ENCODE measurements around the gene PKP4.

PKP4 gene

DNA sequence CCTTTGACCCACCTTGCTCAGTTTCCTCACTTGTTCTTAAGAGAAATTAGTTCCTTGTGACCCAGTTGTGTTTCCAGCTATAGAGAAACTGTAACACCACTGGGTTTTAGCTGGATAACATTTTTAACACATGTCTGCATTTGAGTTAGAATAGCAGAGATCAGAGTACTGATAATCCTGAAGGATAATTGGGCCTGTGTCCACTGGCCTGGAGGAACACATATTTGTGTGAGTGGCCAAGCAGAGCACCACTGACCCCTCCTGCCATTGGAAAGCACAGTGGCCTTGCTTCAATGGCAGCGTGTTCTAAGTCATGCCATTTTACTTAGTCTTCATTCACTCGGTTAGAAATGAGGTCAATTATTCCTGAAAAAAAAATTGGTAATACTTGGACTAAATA is 42.6 kb downstream of the PKP4 start:
- H3K4me3 ChIP-seq (ENCODE audit: low read length): no peak overlapping the region
- TF ChIP-seq, protein P1, sequence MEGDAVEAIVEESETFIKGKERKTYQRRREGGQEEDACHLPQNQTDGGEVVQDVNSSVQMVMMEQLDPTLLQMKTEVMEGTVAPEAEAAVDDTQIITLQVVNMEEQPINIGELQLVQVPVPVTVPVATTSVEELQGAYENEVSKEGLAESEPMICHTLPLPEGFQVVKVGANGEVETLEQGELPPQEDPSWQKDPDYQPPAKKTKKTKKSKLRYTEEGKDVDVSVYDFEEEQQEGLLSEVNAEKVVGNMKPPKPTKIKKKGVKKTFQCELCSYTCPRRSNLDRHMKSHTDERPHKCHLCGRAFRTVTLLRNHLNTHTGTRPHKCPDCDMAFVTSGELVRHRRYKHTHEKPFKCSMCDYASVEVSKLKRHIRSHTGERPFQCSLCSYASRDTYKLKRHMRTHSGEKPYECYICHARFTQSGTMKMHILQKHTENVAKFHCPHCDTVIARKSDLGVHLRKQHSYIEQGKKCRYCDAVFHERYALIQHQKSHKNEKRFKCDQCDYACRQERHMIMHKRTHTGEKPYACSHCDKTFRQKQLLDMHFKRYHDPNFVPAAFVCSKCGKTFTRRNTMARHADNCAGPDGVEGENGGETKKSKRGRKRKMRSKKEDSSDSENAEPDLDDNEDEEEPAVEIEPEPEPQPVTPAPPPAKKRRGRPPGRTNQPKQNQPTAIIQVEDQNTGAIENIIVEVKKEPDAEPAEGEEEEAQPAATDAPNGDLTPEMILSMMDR (IDR thresholded peaks at IDR 0.05; ENCODE audit: insufficient read depth, low read depth, low read length, missing control alignments): no peak
- DNase-seq (ENCODE audit: low read depth): no peak

DNA sequence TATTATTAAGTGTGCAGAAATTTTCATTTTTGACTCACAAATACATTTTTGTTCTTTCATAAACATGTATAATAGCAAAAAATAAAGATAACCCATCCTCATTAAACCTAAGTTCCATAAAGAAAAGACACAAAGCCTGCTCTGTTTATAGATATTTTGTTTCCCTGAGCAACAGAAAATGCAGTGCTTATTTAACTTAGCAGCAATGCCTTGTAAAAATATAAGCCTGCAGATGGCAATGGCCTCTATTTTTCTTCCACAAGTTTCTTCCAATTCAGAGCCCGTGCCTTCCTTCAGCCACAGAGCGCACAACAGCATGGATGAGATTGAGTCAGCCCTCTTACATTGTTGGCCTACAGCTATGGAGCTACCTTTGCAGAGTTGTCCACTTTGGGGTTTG is 43.6 kb downstream of the PKP4 start:
- TF ChIP-seq, protein P1 (IDR thresholded peaks at IDR 0.05; ENCODE audit: insufficient read depth, low read depth, low read length, missing control alignments): no peak
- H3K4me3 ChIP-seq (ENCODE audit: low read length): no peak overlapping the region
- no peak for DNase-seq (ENCODE audit: low read depth)

DNA sequence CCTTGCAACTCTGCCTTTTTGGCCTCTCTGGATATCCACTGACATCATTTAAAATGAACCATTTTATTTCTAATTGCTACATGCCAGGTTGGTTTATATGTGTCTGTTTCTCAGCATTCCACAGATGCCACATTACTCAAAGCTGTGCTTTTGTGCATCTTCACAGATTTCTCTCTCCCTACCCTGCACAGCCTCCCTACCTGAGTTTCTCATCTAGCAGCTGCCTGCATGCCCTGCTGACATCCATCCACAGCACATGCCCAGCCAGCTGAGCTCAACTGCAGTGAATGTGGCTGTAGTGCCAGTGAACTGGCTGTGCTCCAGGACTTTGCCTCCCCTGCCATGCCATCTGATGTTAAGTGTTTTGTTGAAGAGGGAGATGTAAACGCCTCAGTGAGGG is 44.5 kb downstream of the PKP4 start:
- no peak overlapping the region for H3K4me3 ChIP-seq (ENCODE audit: low read length)
- TF ChIP-seq, protein P1 (IDR thresholded peaks at IDR 0.05; ENCODE audit: insufficient read depth, low read depth, low read length, missing control alignments): no peak
- DNase-seq (ENCODE audit: low read depth): no peak

DNA sequence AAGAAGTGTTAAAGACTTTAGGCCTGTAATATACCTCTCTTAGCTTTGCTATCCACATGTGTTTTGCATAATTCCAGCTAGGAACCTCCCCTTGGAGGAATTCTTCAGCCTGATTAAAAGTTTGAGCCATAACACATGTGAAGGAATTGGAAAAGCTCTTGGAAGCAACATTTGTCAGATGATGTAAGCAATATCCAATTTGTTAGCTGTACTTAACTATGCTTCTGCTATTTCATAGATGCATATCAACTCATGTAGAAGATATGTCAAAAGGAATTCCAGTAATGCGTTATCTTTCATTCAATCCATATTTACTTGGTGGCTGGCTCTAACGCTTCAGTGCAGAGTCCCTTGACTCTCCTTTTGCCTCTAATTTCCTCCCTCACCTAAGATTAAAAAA is 46.2 kb downstream of the PKP4 start:
- TF ChIP-seq, protein P1 (IDR thresholded peaks at IDR 0.05; ENCODE audit: insufficient read depth, low read depth, low read length, missing control alignments): no peak
- DNase-seq (ENCODE audit: low read depth): no peak
- no peak overlapping the region for H3K4me3 ChIP-seq (ENCODE audit: low read length)

DNA sequence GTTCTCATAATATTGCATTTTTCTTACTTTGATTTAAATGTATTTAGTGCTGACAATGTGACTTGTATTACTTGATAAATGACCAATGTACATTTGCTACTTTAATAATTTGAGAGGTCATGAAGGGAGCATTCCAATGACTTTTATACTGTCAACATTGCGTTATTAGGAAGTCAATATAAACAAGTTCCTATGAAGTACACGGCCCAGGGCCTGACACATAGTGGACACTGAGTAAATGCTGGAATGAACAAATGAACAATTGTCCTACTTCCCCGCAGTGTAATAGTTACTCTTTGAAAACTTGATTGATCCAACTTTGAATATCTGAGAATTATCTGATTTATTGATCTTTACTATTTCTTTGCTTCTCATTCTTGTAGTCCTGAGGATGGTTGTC is 47.3 kb downstream of the PKP4 start:
- no peak overlapping the region for H3K4me3 ChIP-seq (ENCODE audit: low read length)
- TF ChIP-seq, protein P1 (IDR thresholded peaks at IDR 0.05; ENCODE audit: insufficient read depth, low read depth, low read length, missing control alignments): no peak
- DNase-seq (ENCODE audit: low read depth): no peak

DNA sequence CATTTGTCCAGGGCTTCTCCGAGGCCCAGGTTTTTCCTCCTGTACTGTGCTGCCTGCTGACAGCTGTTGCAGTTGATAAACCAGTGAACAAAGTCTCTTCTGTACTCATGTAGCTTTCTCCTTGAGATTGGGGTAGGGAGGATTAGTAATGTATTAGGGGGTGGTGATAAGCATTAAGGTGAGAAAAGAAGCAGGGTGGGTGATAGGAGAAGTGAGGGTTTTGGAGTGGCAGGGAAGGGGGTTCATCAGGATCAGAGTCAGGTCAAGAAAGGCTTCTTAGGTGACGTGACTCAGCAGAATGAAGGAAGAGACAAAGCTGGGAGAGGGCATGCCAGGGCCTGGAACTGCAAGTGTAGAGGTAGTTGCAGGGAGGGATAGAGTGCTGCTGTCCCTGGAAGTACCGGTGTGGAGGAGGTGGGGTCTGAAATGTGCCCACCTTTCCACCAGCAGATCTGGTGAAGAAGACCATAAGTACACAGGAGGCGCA is 48.7 kb downstream of the PKP4 start:
- no peak overlapping the region for H3K4me3 ChIP-seq (ENCODE audit: low read length)
- TF ChIP-seq, protein P1 (IDR thresholded peaks at IDR 0.05; ENCODE audit: insufficient read depth, low read depth, low read length, missing control alignments): no peak
- DNase-seq (ENCODE audit: low read depth): peak; percentile 64

DNA sequence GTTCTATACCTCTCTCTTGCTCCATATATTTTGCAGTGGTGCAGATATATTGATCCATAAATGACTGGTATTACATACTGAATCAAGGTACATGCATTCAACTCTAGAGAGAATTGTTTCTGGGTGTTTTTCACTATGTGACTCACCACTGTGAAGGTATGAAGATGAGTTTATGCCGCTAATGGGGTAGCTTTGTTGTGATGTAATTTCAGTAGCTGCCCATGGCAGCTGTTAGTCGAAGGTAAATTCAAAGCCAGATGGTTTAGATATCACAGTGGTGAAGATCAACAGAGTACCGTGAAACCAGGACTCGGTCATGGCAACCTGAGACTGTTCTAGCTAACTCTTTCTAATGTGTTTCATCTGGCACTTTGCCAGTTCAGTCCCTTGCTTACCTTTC is 50.4 kb downstream of the PKP4 start:
- TF ChIP-seq, protein P1 (IDR thresholded peaks at IDR 0.05; ENCODE audit: insufficient read depth, low read depth, low read length, missing control alignments): no peak
- peak; percentile 63 for DNase-seq (ENCODE audit: low read depth)

More for the DNA sequence above, 50.4 kb downstream of the PKP4 start:
- no peak overlapping the region for H3K4me3 ChIP-seq (ENCODE audit: low read length)

Measured in epithelial cell of esophagus (primary cell).